Smooth muscle cell (in vitro differentiated cells): ENCODE results near the gene TMEM62. TPM values are rescaled to one million over a fixed set of nuclear protein-coding genes. Genes with fewer than 3 reads are reported as not detected.
"Not testable (repeated sequence)": the region's sequence is repeated elsewhere in the genome, so short reads cannot be mapped to it uniquely, and the experiment has no call there.

Experiments used
- DNase-seq: peaks from one replicate; lab custom pipeline; 2025; ENCODE audit not compliant: unreplicated experiment; lab: John Stamatoyannopoulos, UW
- H2AFZ ChIP-seq: fragments of 200-600 bp; sonication (generic); 2 replicates; pipeline ENCODE4 v1.6.0; 2016; ENCODE audit warnings: antibody characterized with exemption, low read depth, mild to moderate bottlenecking
- H3F3A ChIP-seq: fragments of 200-600 bp; sonication (generic); 2 replicates; pipeline ENCODE4 v1.6.0; 2017; ENCODE audit warnings: antibody characterized with exemption, low read depth
- H3K27ac ChIP-seq: fragments of 200-600 bp; sonication (generic); 2 replicates; pipeline ENCODE4 v1.5.1; 2016; ENCODE audit warnings: low read depth, mild to moderate bottlenecking
- H3K27me3 ChIP-seq: fragments of 200-600 bp; sonication (generic); 2 replicates; pipeline ENCODE4 v1.6.1; 2016; ENCODE audit warnings: low read depth, mild to moderate bottlenecking
- H3K36me3 ChIP-seq: fragments of 200-600 bp; sonication (generic); 2 replicates; pipeline ENCODE4 v1.5.1; 2016; ENCODE audit warnings: low read depth
- H3K4me1 ChIP-seq: fragments of 200-600 bp; sonication (generic); 2 replicates; pipeline ENCODE4 v1.5.1; 2016; ENCODE audit warnings: low read depth
- H3K4me2 ChIP-seq: fragments of 200-600 bp; sonication (generic); 2 replicates; pipeline ENCODE4 v1.6.0; 2016; ENCODE audit warnings: mild to moderate bottlenecking
- H3K4me3 ChIP-seq: fragments of 200-600 bp; sonication (generic); 2 replicates; pipeline ENCODE4 v1.5.1; 2016; ENCODE audit warnings: mild to moderate bottlenecking
- H3K79me2 ChIP-seq: fragments of 200-600 bp; sonication (generic); 2 replicates; pipeline ENCODE4 v1.6.0; 2016; ENCODE audit warnings: low read depth, mild to moderate bottlenecking
- H3K9ac ChIP-seq: fragments of 200-600 bp; sonication (generic); 2 replicates; pipeline ENCODE4 v1.6.0; 2016; ENCODE audit warnings: low read depth
- H3K9me3 ChIP-seq: fragments of 200-600 bp; sonication (generic); replicated peaks from 2 replicates; pipeline ENCODE4 v1.5.1; 2016; ENCODE audit warnings: low read depth
- H4K20me1 ChIP-seq: fragments of 200-600 bp; sonication (generic); 2 replicates; pipeline ENCODE4 v1.6.0; 2016; ENCODE audit warnings: low read depth
- CTCF ChIP-seq: fragments of 200-600 bp; sonication (generic); IDR thresholded peaks from 2 replicates; pipeline ENCODE4 v1.5.1; 2017; ENCODE audit warnings: borderline replicate concordance, mild to moderate bottlenecking, antibody characterized with exemption; ENCODE audit not compliant: insufficient read depth, poor library complexity, severe bottlenecking
- WGBS: methylation state at CpG from one replicate; pipeline ENCODE4 v1.1.7; 2016; ENCODE audit warnings: low lambda C conversion rate; 5-methylcytosine and 5-hydroxymethylcytosine counted together
- polyA plus RNA-seq: library from polyadenylated mRNA; unstranded; fragments of >200 nt; fragmentation: Nextera tagmentation; extraction: Ambion mirVana; gene quantifications from 2 replicates; pipeline ENCODE4 v1.2.1, GENCODE V29; 2016
- total RNA-seq: library from RNA; depleted of rRNA; stranded (reverse); fragments of >200 nt; gene quantifications from 2 replicates; pipeline ENCODE4 v1.2.3, GENCODE V29; 2014

The TMEM62 gene
- total and polyA plus RNA-seq, 2 experiments from 2014 or later = 3.1 to 12.0 TPM

GRCh38 chr15:43150191-43150929 is 17.0 kb downstream of the TMEM62 start:
- peak overlapping the region; percentile 97 for H3K27ac ChIP-seq
- no peaks in the 10 kb centered on the region for H4K20me1 ChIP-seq
- peaks cover 4% of the 10 kb centered on the region for H3K4me1 ChIP-seq
- peak overlapping the region; percentile 48 for H3K9ac ChIP-seq
- H3K36me3 ChIP-seq = no peaks in the 10 kb centered on the region
- 30% methylated on average over 5 of the region's 5 CpGs for WGBS
- H3K4me2 ChIP-seq = peak overlapping the region; percentile 33
- no peak for TF ChIP-seq CTCF
- no peaks in the 10 kb centered on the region for H3K9me3 ChIP-seq
- peaks cover 9% of the 10 kb centered on the region for H3F3A ChIP-seq
- DNase-seq = no peak
- H2AFZ ChIP-seq = peak overlapping the region; percentile 13
- H3K27me3 ChIP-seq = no peaks in the 10 kb centered on the region
- no peaks in the 10 kb centered on the region for H3K79me2 ChIP-seq
- H3K4me3 ChIP-seq = no peak overlapping the region

GRCh38 chr15:43151688-43152087 is 18.3 kb downstream of the TMEM62 start:
- Histone ChIP-seq H3K4me2 (no peak overlapping the region), H3K36me3 (no peaks in the 10 kb centered on the region), H3K4me1 (peaks cover 4% of the 10 kb centered on the region), H3K27me3 (no peaks in the 10 kb centered on the region), H3F3A (peaks cover 9% of the 10 kb centered on the region), H3K9ac (no peak overlapping the region), H3K27ac (peak overlapping the region; percentile 97), H3K79me2 (no peaks in the 10 kb centered on the region), H4K20me1 (no peaks in the 10 kb centered on the region), H3K4me3 (no peak overlapping the region), H2AFZ (no peak overlapping the region), H3K9me3 (no peaks in the 10 kb centered on the region)
- 94% methylated on average over 2 of the region's 2 CpGs for WGBS
- TF ChIP-seq CTCF = no peak
- no peak for DNase-seq

GRCh38 chr15:43153269-43153668 is 19.9 kb downstream of the TMEM62 start:
- no peaks in the 10 kb centered on the region for H3K36me3 ChIP-seq
- no peaks in the 10 kb centered on the region for H4K20me1 ChIP-seq
- no peaks in the 10 kb centered on the region for H3K79me2 ChIP-seq
- H3K4me1 ChIP-seq = peaks cover 4% of the 10 kb centered on the region
- no peak overlapping the region for H3K4me3 ChIP-seq
- no peaks in the 10 kb centered on the region for H3K9me3 ChIP-seq
- H3F3A ChIP-seq = peaks cover 9% of the 10 kb centered on the region
- no peak overlapping the region for H3K9ac ChIP-seq
- no peak overlapping the region for H3K27ac ChIP-seq
- no peak for DNase-seq
- no peak for TF ChIP-seq CTCF
- no peak overlapping the region for H2AFZ ChIP-seq
- H3K27me3 ChIP-seq = no peaks in the 10 kb centered on the region
- no peak overlapping the region for H3K4me2 ChIP-seq

GRCh38 chr15:43165801-43166325 is 32.5 kb downstream of the TMEM62 start:
- H4K20me1 ChIP-seq = no peaks in the 10 kb centered on the region
- no peaks in the 10 kb centered on the region for H3K4me1 ChIP-seq
- H3K79me2 ChIP-seq = no peaks in the 10 kb centered on the region
- H3K27me3 ChIP-seq = no peaks in the 10 kb centered on the region
- no peak for TF ChIP-seq CTCF
- H3K4me2 ChIP-seq = no peak overlapping the region
- no peak overlapping the region for H3K9ac ChIP-seq
- no peaks in the 10 kb centered on the region for H3K36me3 ChIP-seq
- no peak overlapping the region for H3K4me3 ChIP-seq
- no peak overlapping the region for H2AFZ ChIP-seq
- no peaks in the 10 kb centered on the region for H3K9me3 ChIP-seq
- 85% methylated on average over 2 of the region's 2 CpGs for WGBS
- no peak for DNase-seq
- H3K27ac ChIP-seq = peak overlapping the region; percentile 35
- no peaks in the 10 kb centered on the region for H3F3A ChIP-seq

GRCh38 chr15:43167261-43167660 is 33.9 kb downstream of the TMEM62 start:
- not testable (repeated sequence) for H3F3A ChIP-seq, H3K9ac ChIP-seq, H3K27me3 ChIP-seq, H3K9me3 ChIP-seq, H3K4me2 ChIP-seq, H3K4me1 ChIP-seq, DNase-seq, H4K20me1 ChIP-seq, H2AFZ ChIP-seq, H3K4me3 ChIP-seq, H3K36me3 ChIP-seq, H3K79me2 ChIP-seq, H3K27ac ChIP-seq
- 96% methylated on average over 20 of the region's 28 CpGs for WGBS
